ENCODE results near the gene FAM3D.

Gene FAM3D

GRCh38 chr3:58668247-58668646, 1.7 kb upstream of the FAM3D start:
- Mint-ChIP-seq H3K27ac (peak overlapping the region in 1 of 3 experiments; percentile 7), H3K36me3 (ENCODE audit: low read depth) (no peaks in the 10 kb centered on the region), H3K4me3 (no peak overlapping the region), H3K4me1 (peaks cover 14% of the 10 kb centered on the region), H3K27me3 (ENCODE audit: low read depth) (peaks cover 11% of the 10 kb centered on the region), H3K9me3 (no peaks in the 10 kb centered on the region)
- TF ChIP-seq CTCF (IDR thresholded peaks at IDR 0.05; ENCODE audit: unreplicated experiment in 3 of 3) = no peak

- H3K4me1 Mint-ChIP-seq = peaks cover 14% of the 10 kb centered on the region
- TF ChIP-seq CTCF (IDR thresholded peaks at IDR 0.05; ENCODE audit: unreplicated experiment in 3 of 3) = no peak
- no peaks in the 10 kb centered on the region for H3K9me3 Mint-ChIP-seq
- H3K27me3 Mint-ChIP-seq (ENCODE audit: low read depth) = peaks cover 12% of the 10 kb centered on the region
- H3K4me3 Mint-ChIP-seq = no peak overlapping the region
- peak overlapping the region in 1 of 3 experiments; percentile 7 for H3K27ac Mint-ChIP-seq
- H3K36me3 Mint-ChIP-seq (ENCODE audit: low read depth) = no peaks in the 10 kb centered on the region
Measured at GRCh38 chr3:58667704-58668103, 1.1 kb upstream of the FAM3D start.

GRCh38 chr3:58667229-58667628, 655 bp upstream of the FAM3D start:
- Mint-ChIP-seq H3K4me1 (peaks cover 14% of the 10 kb centered on the region), H3K36me3 (ENCODE audit: low read depth) (no peaks in the 10 kb centered on the region), H3K27me3 (ENCODE audit: low read depth) (peaks cover 12% of the 10 kb centered on the region), H3K4me3 (no peak overlapping the region), H3K27ac (no peak overlapping the region), H3K9me3 (no peaks in the 10 kb centered on the region)
- no peak for TF ChIP-seq CTCF (IDR thresholded peaks at IDR 0.05; ENCODE audit: unreplicated experiment in 3 of 3)

GRCh38 chr3:58665405-58665804, 1.2 kb downstream of the FAM3D start:
- H3K36me3 Mint-ChIP-seq (ENCODE audit: low read depth) = no peaks in the 10 kb centered on the region
- peaks cover 17% of the 10 kb centered on the region for H3K27me3 Mint-ChIP-seq (ENCODE audit: low read depth)
- no peaks in the 10 kb centered on the region for H3K9me3 Mint-ChIP-seq
- H3K4me1 Mint-ChIP-seq = peaks cover 4% of the 10 kb centered on the region
- no peak overlapping the region for H3K27ac Mint-ChIP-seq
- TF ChIP-seq CTCF (IDR thresholded peaks at IDR 0.05; ENCODE audit: unreplicated experiment in 3 of 3) = no peak
- H3K4me3 Mint-ChIP-seq = no peak overlapping the region

GRCh38 chr3:58664611-58665010, 2.0 kb downstream of the FAM3D start:
- Mint-ChIP-seq H3K36me3 (ENCODE audit: low read depth) (no peaks in the 10 kb centered on the region), H3K27me3 (ENCODE audit: low read depth) (peaks cover 17% of the 10 kb centered on the region), H3K27ac (no peak overlapping the region), H3K4me3 (no peak overlapping the region), H3K9me3 (no peaks in the 10 kb centered on the region), H3K4me1 (peaks cover 4% of the 10 kb centered on the region)
- TF ChIP-seq CTCF (IDR thresholded peaks at IDR 0.05; ENCODE audit: unreplicated experiment in 3 of 3) = no peak

- no peak overlapping the region for H3K27ac Mint-ChIP-seq
- no peaks in the 10 kb centered on the region for H3K36me3 Mint-ChIP-seq (ENCODE audit: low read depth)
- no peak overlapping the region for H3K4me3 Mint-ChIP-seq
- no peak for TF ChIP-seq CTCF (IDR thresholded peaks at IDR 0.05; ENCODE audit: unreplicated experiment in 3 of 3)
- no peaks in the 10 kb centered on the region for H3K9me3 Mint-ChIP-seq
- H3K27me3 Mint-ChIP-seq (ENCODE audit: low read depth) = peaks cover 22% of the 10 kb centered on the region
- H3K4me1 Mint-ChIP-seq = no peaks in the 10 kb centered on the region
Measured at GRCh38 chr3:58661836-58662420, 4.6 kb downstream of the FAM3D start.
